H1 (cell line): ENCODE results near the gene KRT84. TPM values are rescaled to one million over a fixed set of nuclear protein-coding genes. Genes with fewer than 3 reads are reported as not detected.

Experiments
- CTCF ChIA-PET: fragments of 300-600 bp; sonication (Branson Sonifier 250); formaldehyde crosslinking; loops from one replicate; lab custom pipeline; 2021; ENCODE audit not compliant: partially characterized antibody; lab: Charles Lee
- POLR2A ChIA-PET: fragments of 300-600 bp; sonication (Branson Sonifier 250); formaldehyde crosslinking; loops from one replicate; lab custom pipeline; 2021; ENCODE audit warnings: inconsistent platforms; ENCODE audit not compliant: partially characterized antibody; lab: Charles Lee
- DNase-seq, 2 experiments: peaks; one replicate each; pipeline versions ENCODE4 v3.0.0 to v3.0.0-alpha.2; 2010 to 2022; ENCODE audit warnings: low spot score in 2 of 2, low read depth in 1 of 2, mixed read lengths in 1 of 2
- FAIRE-seq: peaks from 2 replicates; lab custom pipeline; 2011; peaks lifted over from hg19 to GRCh38; lab: Jason Lieb, UNC
- H2AFZ ChIP-seq: 2 replicates; pipeline ENCODE4 v1.8.1; 2012; ENCODE audit warnings: low read length, inconsistent platforms
- H2AK5ac ChIP-seq: 2 replicates; pipeline ENCODE4 v1.6.1; 2013; ENCODE audit warnings: low read depth, low read length
- H2BK120ac ChIP-seq: replicated peaks from 2 replicates; pipeline ENCODE3; 2013; ENCODE audit warnings: low read depth, low read length, inconsistent platforms
- H2BK12ac ChIP-seq: 2 replicates; pipeline ENCODE4 v1.6.1; 2013; ENCODE audit warnings: low read depth, low read length
- H2BK15ac ChIP-seq: 2 replicates; pipeline ENCODE4 v1.6.1; 2013; ENCODE audit warnings: low read length
- H2BK20ac ChIP-seq: 2 replicates; pipeline ENCODE4 v1.6.1; 2013; ENCODE audit warnings: low read length
- H2BK5ac ChIP-seq: 2 replicates; pipeline ENCODE4 v1.6.1; 2013; ENCODE audit warnings: low read depth, low read length
- H3K14ac ChIP-seq: 2 replicates; pipeline ENCODE4 v1.6.1; 2013; ENCODE audit warnings: inconsistent platforms; ENCODE audit not compliant: insufficient read length
- H3K18ac ChIP-seq: 2 replicates; pipeline ENCODE4 v1.6.1; 2013; ENCODE audit warnings: low read length; ENCODE audit errors: extremely low read depth
- H3K23ac ChIP-seq: 2 replicates; pipeline ENCODE4 v1.6.1; 2013; ENCODE audit warnings: inconsistent platforms; ENCODE audit not compliant: insufficient read length
- H3K23me2 ChIP-seq: 2 replicates; pipeline ENCODE4 v1.6.1; 2013; ENCODE audit warnings: low read depth, low read length
- H3K27ac ChIP-seq: 2 replicates; pipeline ENCODE4 v1.6.1; 2011; ENCODE audit warnings: low read depth, low read length, inconsistent platforms
- H3K27me3 ChIP-seq, 4 experiments: replicated peaks in 1 of 4; 1 replicate in 1 of 4; 2 replicates in 3 of 4; pipeline versions ENCODE4 v1.6.1 to v1.8.1; 2011 to 2013; ENCODE audit warnings: low read length in 3 of 4, mild to moderate bottlenecking in 3 of 4, inconsistent platforms in 2 of 4, mixed read lengths in 2 of 4, moderate library complexity in 1 of 4; ENCODE audit not compliant: control insufficient read depth in 3 of 4, insufficient read depth in 3 of 4; ENCODE audit errors: extremely low read depth in 1 of 4
- H3K36me3 ChIP-seq, 4 experiments: 2 replicates each; pipeline versions ENCODE4 v1.6.1 to v1.8.1; 2011 to 2013; ENCODE audit warnings: mild to moderate bottlenecking in 4 of 4, low read length in 3 of 4, moderate library complexity in 2 of 4, control low read depth in 1 of 4, inconsistent platforms in 1 of 4; ENCODE audit not compliant: insufficient read depth in 4 of 4, control insufficient read depth in 2 of 4
- H3K4ac ChIP-seq: replicated peaks from 2 replicates; pipeline ENCODE3; 2013; ENCODE audit warnings: low read length, low read depth, mixed read lengths, inconsistent platforms; ENCODE audit not compliant: insufficient read length
- H3K4me1 ChIP-seq, 4 experiments: replicated peaks in 1 of 4; 1 replicate in 1 of 4; 2 replicates in 3 of 4; pipeline versions ENCODE4 v1.6.1 to v1.8.1; 2011 to 2013; ENCODE audit warnings: low read length in 3 of 4, inconsistent platforms in 2 of 4, mixed read lengths in 1 of 4; ENCODE audit not compliant: insufficient read depth in 4 of 4, control insufficient read depth in 3 of 4
- H3K4me2 ChIP-seq, 2 experiments: 2 replicates each; pipeline versions ENCODE4 v1.6.1 to v1.8.1; 2011 to 2013; ENCODE audit warnings: low read depth in 2 of 2, low read length in 2 of 2, control low read depth in 1 of 2, inconsistent platforms in 1 of 2, mild to moderate bottlenecking in 1 of 2; ENCODE audit not compliant: insufficient read depth in 1 of 2
- H3K4me3 ChIP-seq, 4 experiments: fragments of 200-600, 300-600 bp in 1 of 4; sonication (generic), shearing (Covaris generic), sonication (Bioruptor Twin) in 1 of 4; 2 replicates each; pipeline versions ENCODE4 v1.5.1 to v1.8.1; 2011 to 2016; ENCODE audit warnings: low read length in 4 of 4, low read depth in 3 of 4, control low read depth in 2 of 4, inconsistent platforms in 2 of 4, mild to moderate bottlenecking in 2 of 4, mixed read lengths in 1 of 4, moderate library complexity in 1 of 4; ENCODE audit not compliant: insufficient read depth in 2 of 4; ENCODE audit errors: extremely low read depth in 1 of 4
- H3K56ac ChIP-seq: replicated peaks from 2 replicates; pipeline ENCODE3; 2013; ENCODE audit warnings: low read depth, mild to moderate bottlenecking, mixed read lengths, low read length, inconsistent platforms; ENCODE audit not compliant: insufficient read length
- H3K79me1 ChIP-seq: 2 replicates; pipeline ENCODE4 v1.6.1; 2013; ENCODE audit warnings: low read depth, low read length, control low read depth
- H3K79me2 ChIP-seq, 2 experiments: 2 replicates each; pipeline versions ENCODE4 v1.6.1 to v1.8.1; 2012 to 2013; ENCODE audit warnings: low read length in 2 of 2, mild to moderate bottlenecking in 2 of 2, inconsistent platforms in 1 of 2; ENCODE audit not compliant: insufficient read depth in 2 of 2, control insufficient read depth in 1 of 2
- H3K9ac ChIP-seq, 4 experiments: replicated peaks in 1 of 4; 1 replicate in 1 of 4; 2 replicates in 3 of 4; pipeline versions ENCODE4 v1.6.1 to v1.8.1; 2011 to 2013; ENCODE audit warnings: low read depth in 3 of 4, low read length in 3 of 4, control low read depth in 2 of 4, mild to moderate bottlenecking in 2 of 4, moderate library complexity in 2 of 4, inconsistent platforms in 1 of 4; ENCODE audit errors: extremely low read depth in 1 of 4
- H3K9me3 ChIP-seq, 2 experiments: 2 replicates each; pipeline versions ENCODE4 v1.6.1 to v1.8.1; 2012 to 2013; ENCODE audit warnings: mild to moderate bottlenecking in 2 of 2, moderate library complexity in 2 of 2, control low read depth in 1 of 2, inconsistent platforms in 1 of 2, low read depth in 1 of 2, low read length in 1 of 2, mixed read lengths in 1 of 2; ENCODE audit not compliant: insufficient read depth in 2 of 2
- H4K20me1 ChIP-seq, 2 experiments: replicated peaks in 1 of 2; 2 replicates each; pipeline versions ENCODE3 to v1.8.1; 2011 to 2013; ENCODE audit warnings: inconsistent platforms in 2 of 2, low read length in 2 of 2, mild to moderate bottlenecking in 1 of 2; ENCODE audit not compliant: insufficient read depth in 2 of 2, control insufficient read depth in 1 of 2
- H4K5ac ChIP-seq: 2 replicates; pipeline ENCODE4 v1.6.1; 2013; ENCODE audit warnings: low read length, low read depth, mixed read lengths, inconsistent platforms; ENCODE audit not compliant: insufficient read length
- H4K8ac ChIP-seq: 2 replicates; pipeline ENCODE4 v1.8.0; 2013; ENCODE audit warnings: mild to moderate bottlenecking, moderate library complexity, low read length, inconsistent platforms; ENCODE audit not compliant: insufficient read depth; ENCODE audit errors: extremely low read depth
- H4K91ac ChIP-seq: replicated peaks from 2 replicates; pipeline ENCODE3; 2013; ENCODE audit warnings: low read length, mixed read lengths, inconsistent platforms; ENCODE audit not compliant: insufficient read length
- CTBP2 ChIP-seq: IDR thresholded peaks from 2 replicates; pipeline ENCODE4 v1.7.0; 2011; ENCODE audit warnings: borderline replicate concordance, mild to moderate bottlenecking, moderate library complexity, mixed read lengths, low read length; ENCODE audit not compliant: insufficient read depth, insufficient read length
- EP300 ChIP-seq, 2 experiments: IDR thresholded peaks; 1 replicate in 1 of 2; 2 replicates in 1 of 2; pipeline ENCODE4 v1.6.1; 2011 to 2012; ENCODE audit warnings: low read depth in 2 of 2, low read length in 2 of 2, mild to moderate bottlenecking in 2 of 2, borderline replicate concordance in 1 of 2, inconsistent platforms in 1 of 2, moderate library complexity in 1 of 2
- GABPA ChIP-seq: IDR thresholded peaks from 2 replicates; pipeline ENCODE4 v1.6.1; 2011; ENCODE audit warnings: mild to moderate bottlenecking, low read length, moderate library complexity, borderline replicate concordance; ENCODE audit not compliant: insufficient read depth
- JUND ChIP-seq: IDR thresholded peaks from 2 replicates; pipeline ENCODE4 v1.6.1; 2011; ENCODE audit warnings: mild to moderate bottlenecking, improper control_type of control experiment, low read length
- YY1 ChIP-seq: IDR thresholded peaks from 2 replicates; pipeline ENCODE4 v1.6.1; 2011; ENCODE audit warnings: low read depth, mild to moderate bottlenecking, low read length
- WGBS, 2 experiments: shearing (Covaris generic) in 1 of 2; methylation state at CpG; one replicate each; pipeline versions ENCODE4 v1.1.6 to v1.1.7; 2013 to 2015; ENCODE audit warnings: low lambda C conversion rate in 2 of 2, mixed read lengths in 2 of 2, inconsistent platforms in 1 of 2, low coverage in 1 of 2, missing lambda C conversion rate in 1 of 2; ENCODE audit not compliant: insufficient replicate concordance in 2 of 2, insufficient coverage in 1 of 2, insufficient read length in 1 of 2; ENCODE audit errors: extremely low coverage in 1 of 2, missing lambda C conversion rate in 1 of 2; 5-methylcytosine and 5-hydroxymethylcytosine counted together
- polyA plus RNA-seq, 7 experiments: library from polyadenylated mRNA; depleted of rRNA in 3 of 7; stranded (reverse) in 5 of 7; unstranded in 2 of 7; fragments of >200 nt in 5 of 7; fragments of 200-250 nt in 2 of 7; gene quantifications; 1 replicate in 5 of 7; 2 replicates in 1 of 7; 4 replicates in 1 of 7; pipeline versions ENCODE4 v1.2.1 to v1.2.3, GENCODE V29; 2011 to 2013; ENCODE audit warnings: missing spikeins in 2 of 7, mixed read lengths in 2 of 7
- total RNA-seq: library from RNA; stranded (reverse); fragmentation: NEBNext Ultra II Directional; extraction: Animal tissue kit (Norgen Biotek cat#: 25700); gene quantifications from 2 replicates; pipeline ENCODE4 v1.2.1, GENCODE V29; 2021

The KRT84 gene
- total and polyA plus RNA-seq, 2 of the 8 experiments (the other 6 are each of a cell fraction or from before 2014, with no cell fraction given) = not detected

DNA sequence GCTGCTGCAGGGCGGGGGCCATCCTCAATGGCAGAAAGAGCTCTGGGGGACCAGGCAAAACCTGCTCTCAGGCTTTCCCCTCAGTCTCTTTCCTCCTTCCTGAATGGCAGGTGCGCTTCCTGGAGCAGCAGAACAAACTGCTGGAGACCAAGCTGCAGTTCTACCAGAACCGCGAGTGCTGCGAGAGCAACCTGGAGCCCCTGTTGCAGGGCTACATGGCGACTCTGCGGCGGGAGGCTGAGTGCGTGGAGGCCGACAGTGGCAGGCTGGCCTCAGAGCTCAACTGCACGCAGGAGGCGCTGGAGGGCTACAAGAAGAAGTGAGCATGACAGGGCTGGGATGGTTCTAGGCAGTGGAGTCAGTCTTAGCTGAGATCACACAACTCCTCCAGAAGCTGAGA lies 41.3 kb downstream of the KRT84 start:
- DNase-seq = no peak
- no peak overlapping the region for H3K27ac ChIP-seq
- no peak overlapping the region for H2BK15ac ChIP-seq
- H3K18ac ChIP-seq = no peak overlapping the region
- H4K20me1 ChIP-seq = no peaks in the 10 kb centered on the region
- H2BK5ac ChIP-seq = no peak overlapping the region
- no peaks in the 10 kb centered on the region for H3K36me3 ChIP-seq
- ChIA-PET POLR2A (no interaction called here), CTCF (interaction anchor here (0.7 to 10.9 kb wide), 13 partner anchors 9 to 540 kb away, joined by 3 to 126 read pairs (median 4); no protein-coding TSS in a partner anchor)
- H3K79me1 ChIP-seq = no peaks in the 10 kb centered on the region
- no peak overlapping the region for H3K4me2 ChIP-seq
- H3K56ac ChIP-seq = no peak overlapping the region
- no peak overlapping the region for H2BK20ac ChIP-seq
- no peaks in the 10 kb centered on the region for H3K23me2 ChIP-seq
- H4K8ac ChIP-seq = no peak overlapping the region
- H3K4ac ChIP-seq = no peak overlapping the region
- H4K91ac ChIP-seq = no peak overlapping the region
- H3K23ac ChIP-seq = no peak overlapping the region
- H3K9me3 ChIP-seq = no peaks in the 10 kb centered on the region
- H3K4me3 ChIP-seq = no peak overlapping the region
- WGBS, 2 experiments = 90% methylated on average over 12 of the region's 12 CpGs; no CpG with 5 or more reads in 1 of the 2 experiments
- H3K79me2 ChIP-seq = no peaks in the 10 kb centered on the region
- no peak overlapping the region for H2BK120ac ChIP-seq
- no peak overlapping the region for H2BK12ac ChIP-seq
- H2AFZ ChIP-seq = no peak overlapping the region
- TF ChIP-seq GABPA (no peak), EP300 (IDR thresholded peaks at IDR 0.05; ENCODE audit: borderline replicate concordance in 1 of 2, low read depth in 2 of 2, low read length in 2 of 2) (no peak), YY1 (no peak), CTBP2 (no peak), JUND (no peak)
- FAIRE-seq = no peak
- H3K9ac ChIP-seq = no peak overlapping the region
- no peaks in the 10 kb centered on the region for H3K4me1 ChIP-seq
- no peak overlapping the region for H4K5ac ChIP-seq
- no peak overlapping the region for H2AK5ac ChIP-seq
- no peaks in the 10 kb centered on the region for H3K27me3 ChIP-seq
- no peak overlapping the region for H3K14ac ChIP-seq
